OCI-LY1 (cell line): ENCODE measurements around the gene IGF2BP2.

Experiments used
- CTCF ChIP-seq: fragments of 200-600 bp; sonication (generic), shearing (Covaris generic); IDR thresholded peaks from 2 replicates; pipeline ENCODE4 v1.5.1; 2017; ENCODE audit warnings: mild to moderate bottlenecking, antibody characterized with exemption, low read length, moderate library complexity, mixed read lengths
- EZH2 ChIP-seq: fragments of 200-600 bp; sonication (generic), shearing (Covaris generic); IDR thresholded peaks from 2 replicates; pipeline ENCODE4 v1.8.0; 2017; ENCODE audit warnings: borderline replicate concordance, mixed run types, mild to moderate bottlenecking, antibody characterized with exemption, low read length, moderate library complexity, mixed read lengths

- TF ChIP-seq CTCF (no peak), EZH2 (no peak)
Measured at GRCh38 chr3:185788292-185788691, 36.5 kb downstream of the IGF2BP2 start.
